Gastrocnemius medialis (tissue), 4 donors: ENCODE measurements around the gene UBE2Z. TPM values are rescaled to one million over a fixed set of nuclear protein-coding genes. Genes with fewer than 3 reads are reported as not detected.

Experiments used
- ATAC-seq, 2 donors: fragments of 150-250 bp; one replicate each; pipeline ENCODE4 v1.9.1; 2016
- DNase-seq, 2 donors: peaks; one replicate each; pipeline ENCODE4 v3.0.0-alpha.2; 2019
- H3K27ac ChIP-seq, 4 donors: fragments of 200-600 bp; sonication (generic); 1 replicate in 1 of 4; 2 replicates in 3 of 4; pipeline ENCODE4 v1.5.1; 2016 to 2018; ENCODE audit warnings: mild to moderate bottlenecking in 2 of 4, moderate library complexity in 1 of 4
- H3K27me3 ChIP-seq, 3 donors: fragments of 200-600 bp; sonication (generic) in 2 of 3; 1 replicate in 1 of 3; 2 replicates in 2 of 3; pipeline versions ENCODE4 v1.5.1 to v1.6.0; 2016 to 2019; ENCODE audit warnings: mild to moderate bottlenecking in 1 of 3, moderate library complexity in 1 of 3
- H3K36me3 ChIP-seq, 2 donors: fragments of 200-600 bp; sonication (generic) in 1 of 2; one replicate each; pipeline ENCODE4 v1.5.1; 2017 to 2018
- H3K4me1 ChIP-seq, 2 donors: fragments of 200-600 bp; sonication (generic) in 1 of 2; one replicate each; pipeline ENCODE4 v1.5.1; 2016 to 2017; ENCODE audit warnings: mild to moderate bottlenecking in 2 of 2
- H3K4me3 ChIP-seq, 4 donors: fragments of 200-600 bp; sonication (generic) in 3 of 4; 1 replicate in 1 of 4; 2 replicates in 3 of 4; pipeline ENCODE4 v1.5.1; 2016 to 2019; ENCODE audit warnings: mild to moderate bottlenecking in 2 of 4
- H3K9me3 ChIP-seq, 3 donors: fragments of 200-600 bp; sonication (generic) in 2 of 3; 1 replicate in 1 of 3; 2 replicates in 2 of 3; pipeline ENCODE4 v1.5.1; 2016 to 2019
- POLR2A ChIP-seq, 2 donors: fragments of 450-650 bp; IDR thresholded peaks; one replicate each; pipeline ENCODE4 v1.6.1; 2017; ENCODE audit warnings: antibody characterized with exemption in 2 of 2, mild to moderate bottlenecking in 2 of 2, moderate library complexity in 2 of 2
- in situ Hi-C, 4 donors: fragments of 200-750 bp; cut with MboI; loops; one replicate each; pipeline versions ENCODE4 v1.15.0 to v1.8.0; 2017; ENCODE audit warnings: low sequenced_read_pairs in 4 of 4
- intact Hi-C: fragments of 100-400 bp; cut with DNase I; formaldehyde crosslinking; loops from one replicate; pipeline ENCODE4 v1.15.1; 2023; ENCODE audit warnings: low total_unique reads
- total RNA-seq, 4 donors: library from RNA; depleted of rRNA; stranded (reverse); fragments of >200 nt; gene quantifications; one replicate each; pipeline versions ENCODE4 v1.1.0 to v1.2.3, GENCODE V29; 2016
- TF ChIP-seq, protein P1 (sequence below), 5 experiments: fragments of 450-650 bp in 3 of 5; fragments of 200-600 bp in 2 of 5; sonication (generic) in 2 of 5; IDR thresholded peaks in 4 of 5; conservative IDR thresholded peaks in 1 of 5; 1 replicate in 4 of 5; 2 replicates in 1 of 5; pipeline ENCODE4 v1.5.1; 2016 to 2019; ENCODE audit warnings: antibody characterized with exemption in 5 of 5, mild to moderate bottlenecking in 3 of 5, moderate library complexity in 3 of 5

UBE2Z gene
- total RNA-seq, 4 donors from 2014 or later: 32.7 to 41.1 (median 35.4) TPM

DNA sequence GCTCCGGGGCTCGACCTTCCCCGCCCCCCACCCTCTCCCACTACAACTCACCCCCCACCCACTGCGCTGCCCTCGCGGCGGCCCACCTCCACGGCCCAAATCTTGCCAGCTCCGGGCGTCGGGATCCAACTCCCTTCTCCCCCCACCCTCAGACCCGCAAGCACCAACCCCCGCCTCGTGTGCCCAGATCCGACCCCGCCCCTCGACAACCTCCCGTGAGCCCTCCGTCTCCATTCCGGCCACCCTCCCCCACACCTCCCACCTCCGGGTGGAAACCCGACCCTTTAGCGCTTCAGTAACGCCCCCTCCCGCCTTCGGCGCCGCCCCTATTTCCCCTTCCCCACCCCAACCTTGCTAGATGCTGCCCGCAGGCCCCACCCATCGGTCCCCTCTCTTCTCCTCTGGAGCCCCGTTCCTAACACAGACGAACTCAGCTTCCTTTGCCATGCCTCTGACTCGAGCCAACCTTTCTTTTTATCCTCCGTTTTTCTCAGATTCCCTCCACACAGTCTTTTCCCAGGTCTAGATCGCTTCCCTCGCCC, 717 bp downstream of the UBE2Z start:
- no peaks in the 10 kb centered on the region for H3K9me3 ChIP-seq
- in situ Hi-C loops (no loop called here), intact Hi-C loops (loop anchor here (1.0 kb wide), 2 partner anchors 17 to 35 kb away; partner anchors contain the start of genes ATP5MC1 and SNF8)
- H3K36me3 ChIP-seq: peaks cover 0 to 19% of the 10 kb centered on the region in 2 donors
- peak overlapping the region; percentile 78 to 86 (median 84) for H3K27ac ChIP-seq
- ATAC-seq: peak; percentile 16 to 48
- H3K27me3 ChIP-seq: no peaks in the 10 kb centered on the region
- peak; percentile 40 for DNase-seq
- peak overlapping the region; percentile 68 to 82 (median 70) for H3K4me3 ChIP-seq
- H3K4me1 ChIP-seq: peaks cover 19 to 22% of the 10 kb centered on the region in 2 donors
- no peak for TF ChIP-seq POLR2A (IDR thresholded peaks at IDR 0.05)
- TF ChIP-seq, protein P1, sequence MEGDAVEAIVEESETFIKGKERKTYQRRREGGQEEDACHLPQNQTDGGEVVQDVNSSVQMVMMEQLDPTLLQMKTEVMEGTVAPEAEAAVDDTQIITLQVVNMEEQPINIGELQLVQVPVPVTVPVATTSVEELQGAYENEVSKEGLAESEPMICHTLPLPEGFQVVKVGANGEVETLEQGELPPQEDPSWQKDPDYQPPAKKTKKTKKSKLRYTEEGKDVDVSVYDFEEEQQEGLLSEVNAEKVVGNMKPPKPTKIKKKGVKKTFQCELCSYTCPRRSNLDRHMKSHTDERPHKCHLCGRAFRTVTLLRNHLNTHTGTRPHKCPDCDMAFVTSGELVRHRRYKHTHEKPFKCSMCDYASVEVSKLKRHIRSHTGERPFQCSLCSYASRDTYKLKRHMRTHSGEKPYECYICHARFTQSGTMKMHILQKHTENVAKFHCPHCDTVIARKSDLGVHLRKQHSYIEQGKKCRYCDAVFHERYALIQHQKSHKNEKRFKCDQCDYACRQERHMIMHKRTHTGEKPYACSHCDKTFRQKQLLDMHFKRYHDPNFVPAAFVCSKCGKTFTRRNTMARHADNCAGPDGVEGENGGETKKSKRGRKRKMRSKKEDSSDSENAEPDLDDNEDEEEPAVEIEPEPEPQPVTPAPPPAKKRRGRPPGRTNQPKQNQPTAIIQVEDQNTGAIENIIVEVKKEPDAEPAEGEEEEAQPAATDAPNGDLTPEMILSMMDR (IDR thresholded peaks at IDR 0.05 in 4 of 5, conservative IDR thresholded peaks at IDR 0.05 in 1 of 5): no peak

- H3K9me3 ChIP-seq: no peaks in the 10 kb centered on the region
- in situ Hi-C loops (no loop called here), intact Hi-C loops (no loop called here)
- no peaks in the 10 kb centered on the region for H3K27me3 ChIP-seq
- H3K4me3 ChIP-seq: peak overlapping the region; percentile 68 to 82 (median 70)
- DNase-seq: no peak
- ATAC-seq: no peak
- peaks cover 21 to 22% of the 10 kb centered on the region in 2 donors for H3K4me1 ChIP-seq
- H3K27ac ChIP-seq: peak overlapping the region in 1 of 4 donors; percentile 85
- TF ChIP-seq, protein P1 (IDR thresholded peaks at IDR 0.05 in 4 of 5, conservative IDR thresholded peaks at IDR 0.05 in 1 of 5): no peak
- no peak for TF ChIP-seq POLR2A (IDR thresholded peaks at IDR 0.05)
- peaks cover 0 to 21% of the 10 kb centered on the region in 2 donors for H3K36me3 ChIP-seq
Observed at GRCh38 chr17:48909783-48910182, 1.6 kb downstream of the UBE2Z start.

DNA sequence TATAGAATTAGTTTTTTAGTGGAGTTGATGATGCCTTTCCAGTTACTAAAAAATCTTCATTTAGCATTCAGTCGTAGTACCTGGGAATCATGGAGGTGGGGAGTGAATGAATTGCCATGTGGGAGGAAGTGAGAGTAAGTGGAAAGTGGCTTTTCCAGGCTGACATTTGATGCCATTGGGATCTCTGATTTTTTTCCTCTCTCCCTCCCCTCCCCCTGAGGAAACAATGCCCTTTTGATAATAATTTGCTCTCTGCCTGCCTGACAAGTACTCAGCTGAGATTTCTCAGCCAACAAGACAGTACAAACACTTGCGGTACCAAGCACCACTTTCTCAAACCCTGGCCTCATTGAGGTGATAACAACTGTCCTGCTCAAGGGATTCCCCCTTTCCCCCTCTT, 2.2 kb downstream of the UBE2Z start:
- DNase-seq: no peak
- Histone ChIP-seq H3K4me3 (no peak overlapping the region), H3K27ac (peak overlapping the region in 1 of 4 donors; percentile 85), H3K4me1 (peaks cover 22 to 24% of the 10 kb centered on the region in 2 donors), H3K9me3 (no peaks in the 10 kb centered on the region), H3K36me3 (peaks cover 0 to 21% of the 10 kb centered on the region in 2 donors), H3K27me3 (no peaks in the 10 kb centered on the region)
- in situ Hi-C loops: no loop called here
- TF ChIP-seq, protein P1 (IDR thresholded peaks at IDR 0.05 in 4 of 5, conservative IDR thresholded peaks at IDR 0.05 in 1 of 5): no peak
- no peak for TF ChIP-seq POLR2A (IDR thresholded peaks at IDR 0.05)
- intact Hi-C loops: no loop called here
- no peak for ATAC-seq

DNA sequence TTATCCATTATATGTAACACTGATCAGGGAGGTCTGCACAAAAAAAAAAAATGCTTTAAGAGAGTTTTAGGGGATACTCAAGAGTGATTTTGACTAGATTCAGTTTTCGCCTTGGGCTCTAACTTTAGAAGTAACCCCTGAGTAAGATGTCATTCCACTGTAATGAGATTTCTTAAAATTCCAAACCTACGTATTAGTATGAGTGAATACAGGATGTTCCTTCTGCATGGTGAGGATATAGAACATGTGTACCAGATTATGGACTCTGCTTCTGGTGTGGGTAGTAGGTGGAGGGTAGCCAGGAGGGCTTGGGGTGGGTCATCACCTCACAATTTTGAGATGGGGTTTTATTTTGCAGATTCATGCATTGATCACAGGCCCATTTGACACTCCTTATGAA, 4.3 kb downstream of the UBE2Z start:
- Histone ChIP-seq H3K9me3 (no peaks in the 10 kb centered on the region), H3K4me3 (no peak overlapping the region), H3K27me3 (no peaks in the 10 kb centered on the region), H3K27ac (no peak overlapping the region), H3K4me1 (peaks cover 19 to 23% of the 10 kb centered on the region in 2 donors), H3K36me3 (peaks cover 0 to 34% of the 10 kb centered on the region in 2 donors)
- in situ Hi-C loops: no loop called here
- no peak for DNase-seq
- intact Hi-C loops: no loop called here
- no peak for ATAC-seq
- TF ChIP-seq, protein P1 (IDR thresholded peaks at IDR 0.05 in 4 of 5, conservative IDR thresholded peaks at IDR 0.05 in 1 of 5): no peak
- TF ChIP-seq POLR2A (IDR thresholded peaks at IDR 0.05): no peak
